HG03280 (cell line): Measurements from ENCODE around the gene PWP2.
"Not testable (repeated sequence)": the region's sequence is repeated elsewhere in the genome, so short reads cannot be mapped to it uniquely, and the experiment has no call there.

ENCODE experiments used
- ATAC-seq: cut with Tn5 transposase; IDR thresholded peaks from one replicate; pipeline ENCODE4 v1.9.1; 2021; ENCODE audit warnings: mild to moderate bottlenecking, moderate library complexity; ENCODE audit not compliant: unreplicated experiment

PWP2 gene

DNA sequence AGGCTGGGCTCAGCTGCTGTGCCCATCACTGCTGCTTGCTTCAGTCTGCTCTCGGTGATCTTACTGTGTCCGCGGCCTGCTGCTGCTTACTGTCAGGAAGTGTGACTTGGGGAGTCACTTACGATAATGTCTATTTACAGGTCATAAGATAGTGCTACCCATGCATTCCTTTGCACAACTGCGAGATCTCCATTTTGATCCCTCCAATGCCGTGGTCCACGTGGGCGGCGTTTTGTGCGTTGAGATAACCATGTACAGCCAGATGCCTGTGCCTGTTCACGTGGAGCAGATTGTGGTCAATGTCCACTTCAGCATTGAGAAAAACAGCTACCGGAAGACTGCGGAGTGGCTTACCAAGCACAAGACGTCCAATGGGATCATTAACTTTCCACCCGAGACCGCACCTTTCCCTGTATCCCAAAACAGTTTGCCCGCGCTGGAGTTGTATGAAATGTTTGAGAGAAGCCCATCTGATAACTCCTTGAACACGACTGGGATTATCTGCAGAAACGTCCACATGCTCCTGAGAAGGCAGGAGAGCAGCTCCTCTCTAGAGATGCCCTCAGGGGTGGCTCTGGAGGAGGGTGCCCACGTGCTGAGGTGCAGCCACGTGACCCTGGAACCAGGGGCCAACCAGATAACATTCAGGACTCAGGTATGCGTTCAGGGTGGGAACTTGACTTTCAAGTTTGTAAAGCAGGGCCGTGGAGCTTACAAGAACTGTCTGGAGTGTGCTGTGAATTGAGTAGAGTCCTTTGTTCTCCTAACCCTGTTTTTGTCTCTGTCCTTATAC, 24.4 kb upstream of the PWP2 start:
- ATAC-seq = no peak

DNA sequence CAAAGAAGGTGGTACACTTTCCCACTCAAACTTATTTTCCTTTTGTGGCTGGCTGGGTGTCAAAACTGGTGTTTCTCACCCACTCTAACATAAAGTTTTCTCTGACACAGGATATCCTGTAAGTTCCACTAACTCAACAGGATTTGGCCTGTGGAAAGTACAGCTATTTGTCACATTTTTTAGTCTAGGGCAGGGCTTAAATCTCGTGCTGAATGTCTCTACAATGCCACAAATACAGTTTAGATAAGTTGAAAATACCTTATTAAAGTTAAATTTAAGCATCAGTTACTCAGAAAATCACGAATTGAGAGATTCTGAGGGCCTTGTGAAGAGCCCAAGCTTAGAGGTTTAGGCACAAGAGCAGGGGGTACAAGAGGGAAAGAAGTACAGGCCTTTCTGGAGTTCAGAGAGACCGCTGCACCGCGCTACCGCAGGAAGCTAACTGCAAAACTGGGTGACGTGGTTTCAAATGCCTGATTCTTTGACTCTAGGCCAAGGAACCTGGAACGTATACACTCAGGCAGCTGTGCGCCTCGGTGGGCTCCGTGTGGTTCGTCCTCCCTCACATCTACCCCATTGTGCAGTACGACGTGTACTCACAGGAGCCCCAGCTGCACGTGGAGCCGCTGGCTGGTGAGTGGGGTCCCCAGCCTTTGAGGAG, 23.4 kb upstream of the PWP2 start:
- ATAC-seq = no peak

DNA sequence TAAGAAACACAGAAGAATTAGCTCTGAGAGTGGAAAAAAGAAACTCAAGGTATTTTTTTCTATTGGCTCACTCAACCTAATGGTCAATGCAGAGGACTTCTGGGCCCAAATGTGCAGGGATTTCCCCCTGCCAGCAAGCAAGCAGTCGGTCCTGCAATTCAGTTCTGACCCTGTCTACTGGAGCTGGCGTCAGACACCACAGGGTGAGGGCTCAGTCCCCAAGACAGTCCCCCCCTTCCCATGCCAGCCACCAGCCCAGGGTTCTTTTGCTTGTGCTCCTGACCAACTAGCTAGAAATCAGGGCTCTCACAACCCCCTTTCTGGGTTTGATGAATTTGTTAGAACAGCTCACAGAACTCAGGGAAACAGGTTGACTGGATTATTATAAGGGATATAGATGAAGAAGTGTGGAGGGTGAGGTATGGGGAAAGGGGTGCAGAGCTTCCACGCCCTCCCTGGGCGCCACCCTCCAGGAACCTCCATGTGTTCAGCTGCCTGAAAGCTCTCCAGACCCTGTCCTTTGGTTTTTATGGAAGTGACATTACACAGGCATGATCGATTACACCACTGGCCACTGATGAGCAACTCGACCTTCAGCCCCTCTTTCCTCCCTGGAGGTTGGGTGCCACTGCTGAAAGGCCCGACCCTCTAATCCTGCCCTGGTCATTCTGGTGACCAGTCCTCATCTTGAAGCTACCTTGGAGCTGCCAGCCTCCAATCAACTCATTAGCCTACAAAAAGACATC, 22.5 kb upstream of the PWP2 start:
- no peak for ATAC-seq

DNA sequence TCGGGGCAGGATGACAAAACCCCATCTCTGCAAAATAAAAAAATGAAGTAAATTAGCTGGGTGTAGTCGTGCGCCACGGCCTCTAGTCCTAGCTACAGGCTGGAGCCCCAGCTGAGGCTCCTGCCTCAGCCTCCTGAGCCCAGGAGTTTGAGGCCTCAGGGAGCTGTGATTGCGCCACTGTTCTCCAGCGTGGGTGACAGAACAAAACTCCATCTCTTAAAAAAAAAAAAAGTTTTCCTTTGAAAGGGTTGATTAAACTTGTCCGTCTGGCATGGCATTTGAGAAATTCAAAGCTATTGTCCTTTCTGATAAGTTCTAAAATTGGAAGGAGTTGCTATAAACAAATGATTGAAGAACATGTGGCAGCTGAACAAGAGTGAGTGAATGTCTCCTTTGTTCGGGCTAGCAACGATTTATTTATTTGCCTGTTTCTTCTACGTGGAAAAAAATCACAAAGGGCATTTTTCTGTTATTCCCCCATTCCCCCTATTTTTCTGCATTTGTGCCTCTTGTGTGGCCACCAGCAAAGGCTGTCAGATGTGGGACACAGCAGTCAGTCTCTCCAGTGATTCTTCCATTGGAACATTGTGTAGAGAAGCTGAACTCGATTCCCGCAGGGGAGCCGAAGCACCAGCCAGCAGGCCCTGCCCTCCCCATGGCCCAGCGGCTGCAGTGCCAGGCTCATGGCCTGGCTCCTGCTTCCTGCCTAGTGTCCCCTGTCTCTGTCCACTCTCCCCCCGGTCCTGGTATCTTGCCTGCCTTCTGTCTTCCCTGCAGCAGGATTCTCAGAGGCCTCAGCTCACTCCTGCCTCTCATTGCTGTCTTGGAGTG, 21.5 kb upstream of the PWP2 start:
- ATAC-seq = no peak

GRCh38 chr21:44086636-44087425, 20.4 kb upstream of the PWP2 start:
- ATAC-seq = no peak

DNA sequence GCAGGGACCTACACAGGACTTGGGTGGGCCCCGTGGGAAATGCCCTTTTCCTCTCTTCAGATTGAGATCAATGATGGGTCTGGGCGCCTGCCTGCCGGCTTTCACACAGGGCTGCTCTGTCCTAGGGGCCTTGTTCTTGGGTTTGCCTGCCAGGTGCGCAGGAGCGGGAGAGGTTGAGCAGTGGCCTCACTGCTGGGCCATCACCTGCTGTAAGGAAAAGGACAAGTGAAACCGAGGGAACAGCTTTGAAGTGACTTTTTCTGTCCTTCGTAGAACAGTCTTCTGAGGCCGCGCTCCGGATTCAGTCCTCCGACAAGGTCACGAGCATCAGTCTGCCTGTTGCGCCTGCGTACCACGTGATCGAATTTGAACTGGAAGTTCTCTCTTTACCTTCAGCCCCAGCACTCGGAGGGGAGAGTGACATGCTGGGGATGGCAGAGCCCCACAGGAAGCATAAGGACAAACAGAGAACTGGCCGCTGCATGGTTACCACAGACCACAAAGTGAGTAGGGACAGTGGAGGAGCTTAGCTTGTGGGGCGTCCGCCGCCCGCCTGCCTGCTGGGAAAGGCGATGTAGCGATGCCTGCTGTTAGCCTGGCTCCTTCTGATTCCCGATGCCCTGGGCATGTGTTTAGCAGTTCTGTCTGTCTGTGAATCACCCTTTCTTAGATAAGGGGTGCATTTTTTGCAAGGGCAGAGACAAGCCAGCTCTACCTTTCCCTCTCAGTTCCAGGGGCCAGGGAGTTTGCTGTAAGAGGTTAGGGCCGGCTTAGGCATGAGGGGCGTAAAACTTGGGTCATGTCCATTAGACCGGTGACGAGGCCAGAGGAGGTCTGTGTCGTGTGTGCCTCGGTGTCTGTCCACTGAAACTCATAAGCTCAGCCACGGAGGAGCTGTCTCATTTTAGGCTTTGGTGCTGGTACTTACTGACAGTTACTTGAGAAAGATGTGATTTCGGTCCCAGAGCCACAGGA, 19.5 kb upstream of the PWP2 start:
- ATAC-seq = no peak

GRCh38 chr21:44088401-44088780, 18.8 kb upstream of the PWP2 start:
- no peak for ATAC-seq

- ATAC-seq = no peak
These were observed 17.9 kb upstream of the PWP2 start for GRCh38 chr21:44089001-44089911.

GRCh38 chr21:44090325-44090724, 16.9 kb upstream of the PWP2 start:
- no peak for ATAC-seq

GRCh38 chr21:44092211-44092610, 15.0 kb upstream of the PWP2 start:
- no peak for ATAC-seq

- ATAC-seq = no peak
These were observed 13.4 kb upstream of the PWP2 start for GRCh38 chr21:44093761-44094160.

DNA sequence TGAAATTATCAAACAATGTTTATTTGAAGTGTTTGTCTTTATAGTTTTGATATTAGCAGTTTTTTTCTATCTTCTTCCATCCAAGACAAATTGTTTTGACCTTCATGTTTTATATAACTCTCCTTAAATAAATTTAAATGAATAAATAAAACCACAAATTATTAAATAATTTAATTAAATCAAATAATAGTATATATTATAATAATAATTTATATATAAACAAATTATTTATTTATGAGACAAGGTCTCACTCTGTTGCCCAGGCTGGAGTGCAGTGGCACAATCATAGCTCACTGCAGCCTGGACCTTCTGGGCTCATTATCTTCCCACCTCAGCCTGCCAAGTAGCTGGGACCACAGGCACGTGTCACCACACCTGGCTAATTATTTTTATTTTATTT, 12.4 kb upstream of the PWP2 start:
- ATAC-seq = no peak

DNA sequence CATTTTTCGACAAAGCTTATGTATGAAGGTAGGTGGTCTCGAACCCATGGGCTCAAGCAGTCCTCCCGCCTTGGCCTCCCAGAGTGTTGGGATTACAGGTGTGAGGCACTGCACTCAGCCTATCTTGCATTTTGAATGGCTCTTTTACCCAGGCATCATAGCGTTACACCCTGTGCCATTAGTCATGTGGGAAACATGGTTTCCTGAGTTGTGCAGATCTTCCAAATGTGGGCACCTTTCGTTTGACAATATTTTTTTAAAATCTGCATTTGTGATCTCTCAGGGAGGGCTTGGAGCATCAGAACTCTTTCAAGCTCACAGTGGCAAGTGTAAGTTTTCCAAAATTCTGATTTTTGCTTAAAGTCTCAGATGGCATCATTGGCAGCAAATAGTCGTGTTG, 8.7 kb upstream of the PWP2 start:
- ATAC-seq = not testable (repeated sequence)

DNA sequence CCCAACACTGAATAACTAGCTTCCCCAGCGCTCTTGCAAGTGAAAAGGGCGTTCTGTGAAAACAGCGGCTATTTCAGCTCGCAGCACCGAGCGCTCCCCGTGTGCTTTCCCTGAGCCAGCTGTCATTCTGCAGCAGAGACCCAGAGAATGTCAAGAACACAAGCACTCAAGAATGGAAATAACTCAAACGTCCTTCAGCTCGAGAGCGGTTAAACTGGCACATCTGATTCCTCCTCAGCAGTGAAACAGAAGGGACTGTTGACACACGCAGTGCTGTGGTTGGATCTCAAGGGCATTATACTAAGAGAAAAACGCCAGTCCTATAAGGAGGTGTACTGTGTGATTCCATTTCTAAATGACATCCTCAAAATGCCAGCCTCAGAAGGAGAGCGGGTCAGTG, 8.2 kb upstream of the PWP2 start:
- ATAC-seq = not testable (repeated sequence)

DNA sequence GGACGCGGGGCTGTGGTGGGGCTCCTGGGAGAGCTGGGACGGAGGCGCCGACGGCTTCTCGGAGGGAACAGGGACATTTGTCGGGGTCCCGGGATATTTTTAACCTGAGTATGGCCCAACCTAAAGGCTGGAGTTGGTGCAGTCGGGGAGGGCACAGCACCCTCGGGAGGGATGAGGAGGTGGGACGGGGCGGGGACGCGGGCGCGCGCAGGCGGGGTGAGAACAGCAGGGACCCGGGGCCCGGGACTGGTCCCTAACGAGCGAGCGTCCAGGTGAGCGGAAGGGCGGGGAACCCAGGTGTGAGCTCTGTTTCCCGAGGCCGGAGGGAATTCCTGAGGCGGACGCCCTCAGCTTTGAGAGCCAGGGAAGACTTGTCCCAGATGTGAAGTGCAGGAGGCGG, 390 bp downstream of the PWP2 start:
- ATAC-seq = not testable (repeated sequence)

GRCh38 chr21:44113702-44114371, 6.6 kb downstream of the PWP2 start:
- ATAC-seq = not testable (repeated sequence)

DNA sequence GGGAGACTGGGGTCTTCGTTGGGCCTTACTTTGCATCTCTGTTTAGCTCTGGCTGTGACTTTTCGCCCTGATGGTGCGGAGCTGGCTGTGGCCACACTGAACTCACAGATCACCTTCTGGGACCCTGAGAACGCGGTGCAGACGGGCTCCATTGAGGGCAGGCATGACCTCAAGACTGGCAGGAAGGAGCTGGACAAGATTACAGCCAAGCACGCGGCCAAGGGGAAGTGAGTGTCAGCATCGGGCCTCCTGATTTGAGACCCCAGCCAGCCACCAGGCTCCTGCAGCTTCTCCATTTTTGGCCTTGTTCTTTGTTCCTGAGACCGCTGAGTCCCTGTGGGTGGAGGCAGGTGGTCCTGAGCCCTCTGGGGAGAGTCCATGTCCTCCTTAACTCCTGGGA, 14.9 kb downstream of the PWP2 start:
- not testable (repeated sequence) for ATAC-seq
